ENCODE measurements around the gene SHROOM3.

The SHROOM3 gene

GRCh38 chr4:76688619-76689144 lies 253.7 kb downstream of the SHROOM3 start:
- peak in 2 of 3 donors; percentile 22 to 23 for DNase-seq
- Histone ChIP-seq H3K36me3 (ENCODE audit: control insufficient read depth in 4 of 4, insufficient read depth in 4 of 4, low read length in 3 of 4) (no peaks in the 10 kb centered on the region), H3K9me3 (ENCODE audit: control extremely low read depth in 1 of 5, control insufficient read depth in 4 of 5, insufficient read depth in 2 of 5, low read depth in 1 of 5, low read length in 4 of 5) (no peaks in the 10 kb centered on the region), H3K27ac (ENCODE audit: insufficient read depth in 1 of 2, low read depth in 1 of 2, low read length in 2 of 2, poor library complexity in 1 of 2, severe bottlenecking in 2 of 2) (no peak overlapping the region), H3K27me3 (replicated peaks in 2 of 5; ENCODE audit: control insufficient read depth in 4 of 5, insufficient read depth in 5 of 5, low read length in 4 of 5) (peaks cover 22 to 81% (median 42%) of the 10 kb centered on the region in 5 experiments), H3K4me1 (ENCODE audit: control extremely low read depth in 1 of 4, control insufficient read depth in 4 of 4, insufficient read depth in 4 of 4, low read length in 3 of 4) (peaks cover 5 to 18% (median 14%) of the 10 kb centered on the region in 4 experiments), H3K4me3 (ENCODE audit: control insufficient read depth in 1 of 7, extremely low read depth in 1 of 7, insufficient read depth in 4 of 7, low read depth in 2 of 7, low read length in 6 of 7) (peak overlapping the region in 6 of 7 experiments; percentile 26 to 67 (median 56))
- ChIA-PET POLR2A (no interaction called here), CTCF (no interaction called here)
- 21% methylated on average over 9 of the region's 13 CpGs for WGBS (ENCODE audit: insufficient coverage)

DNA sequence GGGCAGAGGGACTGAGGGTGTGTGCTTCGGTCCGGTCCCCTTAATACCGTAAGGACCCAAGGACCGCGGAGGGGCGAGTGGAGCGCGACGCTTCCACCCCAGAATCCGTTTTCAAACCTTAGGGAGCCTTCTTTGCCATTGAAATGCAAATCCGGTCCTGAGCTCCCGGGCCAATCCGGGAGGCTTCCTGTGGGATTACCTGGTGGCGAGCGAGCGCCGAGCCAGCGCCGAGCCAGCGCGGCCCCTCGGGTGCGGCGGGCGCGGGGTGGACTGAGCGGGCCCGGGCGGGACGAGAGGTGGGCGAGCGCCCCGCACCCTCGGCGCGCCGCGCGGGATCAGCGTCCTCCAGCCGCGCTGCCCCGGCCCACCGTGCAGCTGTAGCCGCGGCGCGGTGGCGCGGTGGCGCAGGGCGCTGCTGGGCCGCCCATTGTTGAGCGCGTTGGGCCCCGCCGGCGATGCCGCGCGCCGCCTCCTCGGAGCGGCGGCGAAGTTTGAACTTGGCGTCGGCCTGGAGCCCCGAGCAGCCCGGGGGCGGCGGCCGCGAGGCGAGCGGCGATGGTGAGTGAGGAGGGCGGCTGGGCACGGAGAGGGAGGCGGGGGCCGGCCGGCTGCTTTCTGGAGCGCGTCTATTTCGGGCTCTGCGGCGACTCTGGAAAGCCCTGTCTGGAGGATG lies 254.3 kb downstream of the SHROOM3 start:
- peak overlapping the region; percentile 26 to 67 (median 55) for H3K4me3 ChIP-seq (ENCODE audit: control insufficient read depth in 1 of 7, extremely low read depth in 1 of 7, insufficient read depth in 4 of 7, low read depth in 2 of 7, low read length in 6 of 7)
- peaks cover 5 to 18% (median 14%) of the 10 kb centered on the region in 4 experiments for H3K4me1 ChIP-seq (ENCODE audit: control extremely low read depth in 1 of 4, control insufficient read depth in 4 of 4, insufficient read depth in 4 of 4, low read length in 3 of 4)
- WGBS (ENCODE audit: insufficient coverage) = under 1% methylated on average over 56 of the region's 87 CpGs
- no peaks in the 10 kb centered on the region for H3K9me3 ChIP-seq (ENCODE audit: control extremely low read depth in 1 of 5, control insufficient read depth in 4 of 5, insufficient read depth in 2 of 5, low read depth in 1 of 5, low read length in 4 of 5)
- no peak overlapping the region for H3K27ac ChIP-seq (ENCODE audit: insufficient read depth in 1 of 2, low read depth in 1 of 2, low read length in 2 of 2, poor library complexity in 1 of 2, severe bottlenecking in 2 of 2)
- H3K27me3 ChIP-seq (replicated peaks in 2 of 5; ENCODE audit: control insufficient read depth in 4 of 5, insufficient read depth in 5 of 5, low read length in 4 of 5) = peaks cover 22 to 80% (median 41%) of the 10 kb centered on the region in 5 experiments
- DNase-seq = peak; percentile 21 to 65 (median 57)
- ChIA-PET CTCF (no interaction called here), POLR2A (interaction anchor here (0.6 kb wide), 1 partner anchor 221 kb away, joined by 3 read pairs; no protein-coding TSS in a partner anchor)
- H3K36me3 ChIP-seq (ENCODE audit: control insufficient read depth in 4 of 4, insufficient read depth in 4 of 4, low read length in 3 of 4) = no peaks in the 10 kb centered on the region

GRCh38 chr4:76690011-76690905 lies 255.2 kb downstream of the SHROOM3 start:
- H3K27me3 ChIP-seq (replicated peaks in 2 of 5; ENCODE audit: control insufficient read depth in 4 of 5, insufficient read depth in 5 of 5, low read length in 4 of 5) = peaks cover 22 to 87% (median 45%) of the 10 kb centered on the region in 5 experiments
- no peak overlapping the region for H3K27ac ChIP-seq (ENCODE audit: insufficient read depth in 1 of 2, low read depth in 1 of 2, low read length in 2 of 2, poor library complexity in 1 of 2, severe bottlenecking in 2 of 2)
- no peaks in the 10 kb centered on the region for H3K9me3 ChIP-seq (ENCODE audit: control extremely low read depth in 1 of 5, control insufficient read depth in 4 of 5, insufficient read depth in 2 of 5, low read depth in 1 of 5, low read length in 4 of 5)
- 0% methylated on average over 2 of the region's 12 CpGs for WGBS (ENCODE audit: insufficient coverage)
- no peaks in the 10 kb centered on the region for H3K36me3 ChIP-seq (ENCODE audit: control insufficient read depth in 4 of 4, insufficient read depth in 4 of 4, low read length in 3 of 4)
- DNase-seq = peak in 2 of 3 donors; percentile 34
- POLR2A ChIA-PET = interaction anchor here (0.6 kb wide), 1 partner anchor 17 kb away, joined by 4 read pairs; no protein-coding TSS in a partner anchor
- H3K4me3 ChIP-seq (ENCODE audit: control insufficient read depth in 1 of 7, extremely low read depth in 1 of 7, insufficient read depth in 4 of 7, low read depth in 2 of 7, low read length in 6 of 7) = peak overlapping the region in 5 of 7 experiments; percentile 45 to 67 (median 58)
- H3K4me1 ChIP-seq (ENCODE audit: control extremely low read depth in 1 of 4, control insufficient read depth in 4 of 4, insufficient read depth in 4 of 4, low read length in 3 of 4) = peaks cover 5 to 18% (median 14%) of the 10 kb centered on the region in 4 experiments
- CTCF ChIA-PET = interaction anchor here (0.7 kb wide), 1 partner anchor 10 kb away, joined by 3 read pairs; no protein-coding TSS in a partner anchor

DNA sequence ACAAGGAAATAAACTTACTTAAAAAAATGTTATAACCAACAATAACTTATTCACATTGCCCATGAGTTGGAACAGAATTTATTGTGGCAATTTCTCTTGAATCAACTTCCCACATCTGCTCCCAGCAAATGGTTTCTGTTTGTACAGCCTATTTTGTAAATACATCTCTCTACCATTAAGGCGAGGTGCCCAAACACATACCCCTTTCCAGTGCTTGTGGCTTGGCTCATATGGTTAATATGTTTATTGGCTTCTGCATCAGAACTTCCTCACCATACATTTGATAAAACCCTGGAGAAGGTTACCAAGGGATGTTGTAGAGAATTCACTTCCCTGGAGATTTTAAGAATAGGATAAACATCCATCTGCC lies 255.9 kb downstream of the SHROOM3 start:
- CTCF ChIA-PET = interaction anchor here (0.7 kb wide), 1 partner anchor 11 kb away, joined by 3 read pairs; no protein-coding TSS in a partner anchor
- peak in 2 of 3 donors; percentile 15 to 22 for DNase-seq
- whole genome bisulfite sequencing (ENCODE audit: insufficient coverage) = no CpG with 5 or more reads among the region's 1 CpG
- Histone ChIP-seq H3K9me3 (ENCODE audit: control extremely low read depth in 1 of 5, control insufficient read depth in 4 of 5, insufficient read depth in 2 of 5, low read depth in 1 of 5, low read length in 4 of 5) (no peaks in the 10 kb centered on the region), H3K4me1 (ENCODE audit: control extremely low read depth in 1 of 4, control insufficient read depth in 4 of 4, insufficient read depth in 4 of 4, low read length in 3 of 4) (peaks cover 5 to 18% (median 14%) of the 10 kb centered on the region in 4 experiments), H3K27me3 (replicated peaks in 2 of 5; ENCODE audit: control insufficient read depth in 4 of 5, insufficient read depth in 5 of 5, low read length in 4 of 5) (peaks cover 22 to 91% (median 48%) of the 10 kb centered on the region in 5 experiments), H3K27ac (ENCODE audit: insufficient read depth in 1 of 2, low read depth in 1 of 2, low read length in 2 of 2, poor library complexity in 1 of 2, severe bottlenecking in 2 of 2) (no peak overlapping the region), H3K4me3 (ENCODE audit: control insufficient read depth in 1 of 7, extremely low read depth in 1 of 7, insufficient read depth in 4 of 7, low read depth in 2 of 7, low read length in 6 of 7) (no peak overlapping the region), H3K36me3 (ENCODE audit: control insufficient read depth in 4 of 4, insufficient read depth in 4 of 4, low read length in 3 of 4) (no peaks in the 10 kb centered on the region)
- POLR2A ChIA-PET = interaction anchor here (0.6 kb wide), 1 partner anchor 18 kb away, joined by 4 read pairs; no protein-coding TSS in a partner anchor

GRCh38 chr4:76691807-76692582 lies 257.0 kb downstream of the SHROOM3 start:
- Histone ChIP-seq H3K9me3 (ENCODE audit: control extremely low read depth in 1 of 5, control insufficient read depth in 4 of 5, insufficient read depth in 2 of 5, low read depth in 1 of 5, low read length in 4 of 5) (no peaks in the 10 kb centered on the region), H3K27ac (ENCODE audit: insufficient read depth in 1 of 2, low read depth in 1 of 2, low read length in 2 of 2, poor library complexity in 1 of 2, severe bottlenecking in 2 of 2) (no peak overlapping the region), H3K4me3 (ENCODE audit: control insufficient read depth in 1 of 7, extremely low read depth in 1 of 7, insufficient read depth in 4 of 7, low read depth in 2 of 7, low read length in 6 of 7) (no peak overlapping the region), H3K27me3 (replicated peaks in 2 of 5; ENCODE audit: control insufficient read depth in 4 of 5, insufficient read depth in 5 of 5, low read length in 4 of 5) (peaks cover 22 to 91% (median 48%) of the 10 kb centered on the region in 5 experiments), H3K36me3 (ENCODE audit: control insufficient read depth in 4 of 4, insufficient read depth in 4 of 4, low read length in 3 of 4) (no peaks in the 10 kb centered on the region), H3K4me1 (ENCODE audit: control extremely low read depth in 1 of 4, control insufficient read depth in 4 of 4, insufficient read depth in 4 of 4, low read length in 3 of 4) (peaks cover 5 to 18% (median 14%) of the 10 kb centered on the region in 4 experiments)
- 48% methylated on average over 4 of the region's 5 CpGs for WGBS (ENCODE audit: insufficient coverage)
- peak in 1 of 3 donors; percentile 12 for DNase-seq
- CTCF ChIA-PET = no interaction called here
- POLR2A ChIA-PET = no interaction called here

GRCh38 chr4:76692761-76693160 lies 257.7 kb downstream of the SHROOM3 start:
- Histone ChIP-seq H3K36me3 (ENCODE audit: control insufficient read depth in 4 of 4, insufficient read depth in 4 of 4, low read length in 3 of 4) (no peaks in the 10 kb centered on the region), H3K9me3 (ENCODE audit: control extremely low read depth in 1 of 5, control insufficient read depth in 4 of 5, insufficient read depth in 2 of 5, low read depth in 1 of 5, low read length in 4 of 5) (no peaks in the 10 kb centered on the region), H3K4me1 (ENCODE audit: control extremely low read depth in 1 of 4, control insufficient read depth in 4 of 4, insufficient read depth in 4 of 4, low read length in 3 of 4) (peaks cover 5 to 18% (median 14%) of the 10 kb centered on the region in 4 experiments), H3K27me3 (replicated peaks in 2 of 5; ENCODE audit: control insufficient read depth in 4 of 5, insufficient read depth in 5 of 5, low read length in 4 of 5) (peaks cover 19 to 84% (median 44%) of the 10 kb centered on the region in 5 experiments), H3K4me3 (ENCODE audit: control insufficient read depth in 1 of 7, extremely low read depth in 1 of 7, insufficient read depth in 4 of 7, low read depth in 2 of 7, low read length in 6 of 7) (no peak overlapping the region), H3K27ac (ENCODE audit: insufficient read depth in 1 of 2, low read depth in 1 of 2, low read length in 2 of 2, poor library complexity in 1 of 2, severe bottlenecking in 2 of 2) (no peak overlapping the region)
- no CpG with 5 or more reads among the region's 2 CpGs for WGBS (ENCODE audit: insufficient coverage)
- POLR2A ChIA-PET = no interaction called here
- CTCF ChIA-PET = no interaction called here
- no peak for DNase-seq
